ENCODE measurements around the gene EEF1A2. TPM values are rescaled to one million over a fixed set of nuclear protein-coding genes. Genes with fewer than 3 reads are reported as not detected.
A peak's percentile ranks its signal among the peaks of the same experiment; 100 is the strongest.

Gene EEF1A2
- total RNA-seq, 2 donors from 2014 or later: 0.47 to 0.99 TPM

GRCh38 chr20:63496596-63497120, 2.2 kb downstream of the EEF1A2 start:
- Mint-ChIP-seq H3K4me1 (peaks cover 2% of the 10 kb centered on the region), H3K27ac (no peak overlapping the region), H3K27me3 (peaks cover 12% of the 10 kb centered on the region), H3K36me3 (ENCODE audit: low read depth) (no peaks in the 10 kb centered on the region), H3K4me3 (peak overlapping the region; percentile 41)
- no peaks in the 10 kb centered on the region for H3K9me3 ChIP-seq (ENCODE audit: control insufficient read depth, low read length, poor library complexity, severe bottlenecking)
- DNase-seq (no peak), ATAC-seq (no peak)

- ATAC-seq: peak; percentile 68
- Mint-ChIP-seq H3K27ac (no peak overlapping the region), H3K27me3 (peaks cover 12% of the 10 kb centered on the region), H3K4me3 (peak overlapping the region; percentile 74), H3K36me3 (ENCODE audit: low read depth) (peaks cover 2% of the 10 kb centered on the region), H3K4me1 (peaks cover 2% of the 10 kb centered on the region)
- DNase-seq: peak; percentile 69 to 82 (median 74)
- no peaks in the 10 kb centered on the region for H3K9me3 ChIP-seq (ENCODE audit: control insufficient read depth, low read length, poor library complexity, severe bottlenecking)
These were observed 2.9 kb downstream of the EEF1A2 start for GRCh38 chr20:63495741-63496595.

- H3K27me3 Mint-ChIP-seq: peaks cover 12% of the 10 kb centered on the region
- no peaks in the 10 kb centered on the region for H3K9me3 ChIP-seq (ENCODE audit: control insufficient read depth, low read length, poor library complexity, severe bottlenecking)
- peaks cover 2% of the 10 kb centered on the region for H3K4me1 Mint-ChIP-seq
- H3K4me3 Mint-ChIP-seq: no peak overlapping the region
- no peak overlapping the region for H3K27ac Mint-ChIP-seq
- DNase-seq (no peak), ATAC-seq (no peak)
- peaks cover 2% of the 10 kb centered on the region for H3K36me3 Mint-ChIP-seq (ENCODE audit: low read depth)
These were observed 3.6 kb downstream of the EEF1A2 start for GRCh38 chr20:63495167-63495720.

- Mint-ChIP-seq H3K4me3 (no peak overlapping the region), H3K27me3 (peaks cover 12% of the 10 kb centered on the region), H3K27ac (no peak overlapping the region), H3K36me3 (ENCODE audit: low read depth) (peaks cover 2% of the 10 kb centered on the region), H3K4me1 (peaks cover 2% of the 10 kb centered on the region)
- DNase-seq: no peak
- H3K9me3 ChIP-seq (ENCODE audit: control insufficient read depth, low read length, poor library complexity, severe bottlenecking): no peaks in the 10 kb centered on the region
- ATAC-seq: no peak
These were observed 4.3 kb downstream of the EEF1A2 start for GRCh38 chr20:63494420-63495166.

- peaks cover 2% of the 10 kb centered on the region for H3K4me1 Mint-ChIP-seq
- no peaks in the 10 kb centered on the region for H3K9me3 ChIP-seq (ENCODE audit: control insufficient read depth, low read length, poor library complexity, severe bottlenecking)
- no peak for DNase-seq
- ATAC-seq: no peak
- H3K4me3 Mint-ChIP-seq: no peak overlapping the region
- H3K27ac Mint-ChIP-seq: no peak overlapping the region
- H3K27me3 Mint-ChIP-seq: peaks cover 16% of the 10 kb centered on the region
- peaks cover 2% of the 10 kb centered on the region for H3K36me3 Mint-ChIP-seq (ENCODE audit: low read depth)
These were observed 4.8 kb downstream of the EEF1A2 start for GRCh38 chr20:63494084-63494419.

- DNase-seq: no peak
- H3K27ac Mint-ChIP-seq: no peak overlapping the region
- no peak overlapping the region for H3K4me3 Mint-ChIP-seq
- no peak for ATAC-seq
- no peaks in the 10 kb centered on the region for H3K9me3 ChIP-seq (ENCODE audit: control insufficient read depth, low read length, poor library complexity, severe bottlenecking)
- peaks cover 2% of the 10 kb centered on the region for H3K36me3 Mint-ChIP-seq (ENCODE audit: low read depth)
- H3K4me1 Mint-ChIP-seq: peaks cover 2% of the 10 kb centered on the region
- H3K27me3 Mint-ChIP-seq: peaks cover 16% of the 10 kb centered on the region
These were observed 5.3 kb downstream of the EEF1A2 start for GRCh38 chr20:63493563-63494020.

GRCh38 chr20:63492982-63493381, 5.9 kb downstream of the EEF1A2 start:
- no peaks in the 10 kb centered on the region for H3K9me3 ChIP-seq (ENCODE audit: control insufficient read depth, low read length, poor library complexity, severe bottlenecking)
- no peak overlapping the region for H3K27ac Mint-ChIP-seq
- peaks cover 2% of the 10 kb centered on the region for H3K36me3 Mint-ChIP-seq (ENCODE audit: low read depth)
- H3K4me3 Mint-ChIP-seq: no peak overlapping the region
- peaks cover 16% of the 10 kb centered on the region for H3K27me3 Mint-ChIP-seq
- DNase-seq (no peak), ATAC-seq (no peak)
- peaks cover 2% of the 10 kb centered on the region for H3K4me1 Mint-ChIP-seq

GRCh38 chr20:63492518-63492917, 6.4 kb downstream of the EEF1A2 start:
- Mint-ChIP-seq H3K4me3 (no peak overlapping the region), H3K4me1 (peaks cover 2% of the 10 kb centered on the region), H3K36me3 (ENCODE audit: low read depth) (peaks cover 2% of the 10 kb centered on the region), H3K27ac (no peak overlapping the region), H3K27me3 (peaks cover 12% of the 10 kb centered on the region)
- ATAC-seq (no peak), DNase-seq (no peak)
- H3K9me3 ChIP-seq (ENCODE audit: control insufficient read depth, low read length, poor library complexity, severe bottlenecking): no peaks in the 10 kb centered on the region

- ATAC-seq: no peak
- Mint-ChIP-seq H3K36me3 (ENCODE audit: low read depth) (peaks cover 2% of the 10 kb centered on the region), H3K4me1 (peaks cover 2% of the 10 kb centered on the region), H3K4me3 (no peak overlapping the region), H3K27ac (no peak overlapping the region), H3K27me3 (peaks cover 6% of the 10 kb centered on the region)
- no peak for DNase-seq
- H3K9me3 ChIP-seq (ENCODE audit: control insufficient read depth, low read length, poor library complexity, severe bottlenecking): no peaks in the 10 kb centered on the region
These were observed 7.2 kb downstream of the EEF1A2 start for GRCh38 chr20:63491635-63492230.

- no peaks in the 10 kb centered on the region for H3K4me1 Mint-ChIP-seq
These were observed 7.8 kb downstream of the EEF1A2 start for GRCh38 chr20:63491078-63491477.

GRCh38 chr20:63490416-63490815, 8.5 kb downstream of the EEF1A2 start:
- DNase-seq: no peak
- Mint-ChIP-seq H3K27ac (no peak overlapping the region), H3K4me1 (no peaks in the 10 kb centered on the region), H3K4me3 (no peak overlapping the region), H3K27me3 (peaks cover 10% of the 10 kb centered on the region), H3K36me3 (ENCODE audit: low read depth) (peaks cover 2% of the 10 kb centered on the region)
- H3K9me3 ChIP-seq (ENCODE audit: control insufficient read depth, low read length, poor library complexity, severe bottlenecking): no peaks in the 10 kb centered on the region
- ATAC-seq: no peak

More at GRCh38 chr20:63491078-63491477, 7.8 kb downstream of the EEF1A2 start:
- no peak for DNase-seq
- no peak for ATAC-seq
- Mint-ChIP-seq H3K27ac (no peak overlapping the region), H3K36me3 (ENCODE audit: low read depth) (peaks cover 2% of the 10 kb centered on the region), H3K4me3 (no peak overlapping the region), H3K27me3 (peaks cover 8% of the 10 kb centered on the region)
- no peaks in the 10 kb centered on the region for H3K9me3 ChIP-seq (ENCODE audit: control insufficient read depth, low read length, poor library complexity, severe bottlenecking)

- no peaks in the 10 kb centered on the region for H3K9me3 ChIP-seq (ENCODE audit: control insufficient read depth, low read length, poor library complexity, severe bottlenecking)
- Mint-ChIP-seq H3K4me3 (no peak overlapping the region), H3K36me3 (ENCODE audit: low read depth) (peaks cover 2% of the 10 kb centered on the region), H3K4me1 (no peaks in the 10 kb centered on the region), H3K27ac (no peak overlapping the region), H3K27me3 (peaks cover 10% of the 10 kb centered on the region)
- ATAC-seq (no peak), DNase-seq (no peak)
These were observed 10.3 kb downstream of the EEF1A2 start for GRCh38 chr20:63488315-63489251.
